ENCODE data around the gene CFAP77.

DNA sequence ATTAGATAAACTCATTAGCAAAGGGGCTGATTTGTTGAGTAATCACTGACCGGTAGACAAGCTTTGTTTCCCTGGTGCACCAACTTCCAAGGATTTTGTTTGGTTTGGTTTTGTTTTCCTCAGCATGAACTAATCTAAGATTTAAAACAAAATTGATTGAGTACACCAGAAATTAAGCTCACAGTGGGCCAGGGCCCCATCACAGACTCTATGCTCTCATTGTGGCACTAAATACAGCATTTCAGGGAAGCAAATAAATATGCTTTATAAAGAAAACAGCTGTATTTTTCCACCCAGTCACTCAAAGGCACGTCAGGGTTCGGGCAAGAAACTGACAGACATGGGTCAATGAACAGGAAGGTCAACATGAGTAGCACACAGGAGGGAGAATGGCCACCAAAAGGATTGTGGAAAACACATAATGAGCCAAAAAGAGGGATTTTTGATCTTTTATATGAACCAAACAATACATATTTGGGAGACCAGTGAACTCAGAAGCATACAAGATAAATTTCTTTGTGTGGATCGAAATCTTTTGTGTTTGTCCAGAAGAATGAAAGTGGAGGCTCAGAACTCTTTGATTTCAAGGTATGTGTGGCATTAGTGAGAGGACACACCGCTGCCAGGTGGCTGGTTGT is 8.8 kb downstream of the CFAP77 start:
- TF ChIP-seq, protein P1, sequence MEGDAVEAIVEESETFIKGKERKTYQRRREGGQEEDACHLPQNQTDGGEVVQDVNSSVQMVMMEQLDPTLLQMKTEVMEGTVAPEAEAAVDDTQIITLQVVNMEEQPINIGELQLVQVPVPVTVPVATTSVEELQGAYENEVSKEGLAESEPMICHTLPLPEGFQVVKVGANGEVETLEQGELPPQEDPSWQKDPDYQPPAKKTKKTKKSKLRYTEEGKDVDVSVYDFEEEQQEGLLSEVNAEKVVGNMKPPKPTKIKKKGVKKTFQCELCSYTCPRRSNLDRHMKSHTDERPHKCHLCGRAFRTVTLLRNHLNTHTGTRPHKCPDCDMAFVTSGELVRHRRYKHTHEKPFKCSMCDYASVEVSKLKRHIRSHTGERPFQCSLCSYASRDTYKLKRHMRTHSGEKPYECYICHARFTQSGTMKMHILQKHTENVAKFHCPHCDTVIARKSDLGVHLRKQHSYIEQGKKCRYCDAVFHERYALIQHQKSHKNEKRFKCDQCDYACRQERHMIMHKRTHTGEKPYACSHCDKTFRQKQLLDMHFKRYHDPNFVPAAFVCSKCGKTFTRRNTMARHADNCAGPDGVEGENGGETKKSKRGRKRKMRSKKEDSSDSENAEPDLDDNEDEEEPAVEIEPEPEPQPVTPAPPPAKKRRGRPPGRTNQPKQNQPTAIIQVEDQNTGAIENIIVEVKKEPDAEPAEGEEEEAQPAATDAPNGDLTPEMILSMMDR (IDR thresholded peaks at IDR 0.05; ENCODE audit: insufficient read depth, low read length, poor library complexity, severe bottlenecking): no peak
- no peak for TF ChIP-seq EZH2phosphoT487 (conservative IDR thresholded peaks at IDR 0.05; ENCODE audit: low read length)

Data from SU-DHL-6 (cell line).